HepG2 (cell line): ENCODE results near the gene RAB3C.

Experiments
- CBX5 ChIP-seq: sonication (generic); formaldehyde crosslinking; IDR thresholded peaks from 2 replicates; pipeline ENCODE4 v1.4.0; 2020; ENCODE audit warnings: missing genetic modification reagents, borderline replicate concordance
- ZNF589 ChIP-seq: sonication (generic); formaldehyde crosslinking; conservative IDR thresholded peaks from 2 replicates; pipeline ENCODE4 v1.8.0; 2022; ENCODE audit warnings: mild to moderate bottlenecking, moderate library complexity, missing genetic modification reagents
- TF ChIP-seq, protein P1 (sequence below): sonication (generic); formaldehyde crosslinking; IDR thresholded peaks from 2 replicates; pipeline ENCODE4 v1.4.0; 2020; ENCODE audit warnings: missing genetic modification reagents

DNA sequence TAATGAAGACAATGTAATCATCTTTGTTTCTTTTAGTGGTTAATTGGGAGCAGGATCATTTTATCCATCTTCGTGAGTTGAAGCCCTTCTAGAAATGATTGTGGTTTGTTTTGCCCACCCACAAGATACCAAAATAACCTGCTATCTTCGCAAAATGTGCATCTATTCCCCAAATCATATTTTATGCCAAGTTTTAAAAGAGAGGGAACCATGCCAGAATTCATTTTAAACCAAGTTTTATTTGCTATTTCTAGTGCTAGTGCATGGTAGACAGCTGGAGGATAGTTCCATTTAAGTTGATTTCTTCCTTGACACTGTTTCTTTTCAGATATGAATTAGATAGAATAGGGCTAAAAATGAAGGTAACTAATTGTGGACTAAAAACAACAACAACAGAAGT, 104.2 kb downstream of the RAB3C start:
- TF ChIP-seq, protein P1, sequence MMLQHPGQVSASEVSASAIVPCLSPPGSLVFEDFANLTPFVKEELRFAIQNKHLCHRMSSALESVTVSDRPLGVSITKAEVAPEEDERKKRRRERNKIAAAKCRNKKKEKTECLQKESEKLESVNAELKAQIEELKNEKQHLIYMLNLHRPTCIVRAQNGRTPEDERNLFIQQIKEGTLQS: no peak
- TF ChIP-seq ZNF589 (CRISPR knock-in tag) (no peak), CBX5 (no peak)
